OCI-LY1 (cell line): ENCODE results near the gene SNX24.

Experiments used
- H2AFZ ChIP-seq: fragments of 200-600 bp; sonication (generic), shearing (Covaris generic); 2 replicates; pipeline ENCODE4 v1.6.0; 2014; ENCODE audit warnings: antibody characterized with exemption, mild to moderate bottlenecking, low read length
- H3F3A ChIP-seq: fragments of 200-600 bp; sonication (generic), shearing (Covaris generic); 2 replicates; pipeline ENCODE4 v1.6.0; 2014; ENCODE audit warnings: mild to moderate bottlenecking, antibody characterized with exemption, low read length, moderate library complexity; ENCODE audit not compliant: insufficient read depth
- H3K27ac ChIP-seq: fragments of 200-600 bp; sonication (generic); 2 replicates; pipeline ENCODE4 v1.5.1; 2014; ENCODE audit warnings: low read length, mixed run types, mild to moderate bottlenecking, low read depth; ENCODE audit not compliant: poor library complexity, severe bottlenecking
- H3K27me3 ChIP-seq: fragments of 200-600 bp; sonication (generic); 2 replicates; pipeline ENCODE4 v1.6.0; 2014; ENCODE audit warnings: antibody characterized with exemption, mild to moderate bottlenecking, low read length, moderate library complexity; ENCODE audit not compliant: insufficient read depth
- H3K36me3 ChIP-seq: fragments of 200-600 bp; sonication (generic); 2 replicates; pipeline ENCODE4 v1.6.1; 2014; ENCODE audit warnings: mild to moderate bottlenecking, antibody characterized with exemption, low read length, moderate library complexity, mixed read lengths; ENCODE audit not compliant: insufficient read depth
- H3K4me1 ChIP-seq: fragments of 200-600 bp; sonication (generic); 2 replicates; pipeline ENCODE4 v1.5.1; 2014; ENCODE audit warnings: mild to moderate bottlenecking, low read length, moderate library complexity; ENCODE audit not compliant: insufficient read depth, severe bottlenecking
- H3K4me2 ChIP-seq: fragments of 200-600 bp; sonication (generic), shearing (Covaris generic); 2 replicates; pipeline ENCODE4 v1.6.1; 2014; ENCODE audit warnings: low read length
- H3K4me3 ChIP-seq: fragments of 200-600 bp; sonication (generic); 2 replicates; pipeline ENCODE4 v1.5.1; 2014; ENCODE audit warnings: low read length, low read depth, mild to moderate bottlenecking, mixed read lengths; ENCODE audit not compliant: poor library complexity, severe bottlenecking
- H3K79me2 ChIP-seq: fragments of 200-600 bp; shearing (Covaris generic); 2 replicates; pipeline ENCODE4 v1.6.1; 2016; ENCODE audit warnings: mixed run types, low read length, mixed read lengths; ENCODE audit not compliant: insufficient read depth
- H3K9ac ChIP-seq: fragments of 200-600 bp; sonication (generic), shearing (Covaris generic); 2 replicates; pipeline ENCODE4 v1.6.1; 2014; ENCODE audit warnings: mild to moderate bottlenecking, low read length, mixed read lengths
- H3K9me2 ChIP-seq: fragments of 200-600 bp; sonication (generic), shearing (Covaris generic); 2 replicates; pipeline ENCODE4 v1.6.1; 2014; ENCODE audit warnings: low read depth, mild to moderate bottlenecking, low read length, mixed read lengths
- H3K9me3 ChIP-seq: fragments of 200-600 bp; shearing (Covaris generic); 2 replicates; pipeline ENCODE4 v1.6.1; 2014; ENCODE audit warnings: low read length, mixed read lengths
- H4K20me1 ChIP-seq: fragments of 200-600 bp; sonication (generic), shearing (Covaris generic); 2 replicates; pipeline ENCODE4 v1.6.0; 2016; ENCODE audit warnings: mild to moderate bottlenecking, low read length; ENCODE audit not compliant: insufficient read depth
- EZH2 ChIP-seq: fragments of 200-600 bp; sonication (generic), shearing (Covaris generic); IDR thresholded peaks from 2 replicates; pipeline ENCODE4 v1.8.0; 2017; ENCODE audit warnings: borderline replicate concordance, mixed run types, mild to moderate bottlenecking, antibody characterized with exemption, low read length, moderate library complexity, mixed read lengths
- TF ChIP-seq, protein P1 (sequence below): fragments of 200-600 bp; sonication (generic), shearing (Covaris generic); IDR thresholded peaks from 2 replicates; pipeline ENCODE4 v1.5.1; 2017; ENCODE audit warnings: mild to moderate bottlenecking, antibody characterized with exemption, low read length, moderate library complexity, mixed read lengths

SNX24 gene

DNA sequence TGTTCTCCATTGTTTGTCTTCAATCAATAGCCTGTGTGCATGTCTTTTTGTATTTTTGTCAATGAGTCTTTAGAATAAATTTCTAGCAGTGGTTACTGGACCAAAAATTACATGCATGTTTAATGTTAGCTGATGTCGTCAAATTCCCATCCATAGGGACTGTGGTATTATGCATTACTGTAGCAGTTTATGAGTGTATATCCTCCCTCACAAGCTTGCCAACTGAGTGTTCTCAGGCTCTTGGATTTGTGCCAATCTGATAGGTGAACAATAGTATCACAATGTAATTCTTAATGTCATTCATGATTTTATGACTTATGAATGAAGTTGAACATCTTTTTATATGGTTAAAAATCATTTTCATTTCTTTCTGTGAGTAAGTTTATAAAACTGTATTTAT, 13.0 kb downstream of the SNX24 start:
- H3K4me1 ChIP-seq: no peaks in the 10 kb centered on the region
- no peaks in the 10 kb centered on the region for H3K9me3 ChIP-seq
- no peaks in the 10 kb centered on the region for H3F3A ChIP-seq
- H3K27me3 ChIP-seq: no peaks in the 10 kb centered on the region
- H3K27ac ChIP-seq: no peak overlapping the region
- no peaks in the 10 kb centered on the region for H3K79me2 ChIP-seq
- no peak overlapping the region for H3K4me3 ChIP-seq
- no peaks in the 10 kb centered on the region for H3K36me3 ChIP-seq
- no peaks in the 10 kb centered on the region for H3K9me2 ChIP-seq
- H2AFZ ChIP-seq: no peak overlapping the region
- no peak overlapping the region for H3K9ac ChIP-seq
- H3K4me2 ChIP-seq: no peak overlapping the region
- no peak for TF ChIP-seq EZH2
- TF ChIP-seq, protein P1, sequence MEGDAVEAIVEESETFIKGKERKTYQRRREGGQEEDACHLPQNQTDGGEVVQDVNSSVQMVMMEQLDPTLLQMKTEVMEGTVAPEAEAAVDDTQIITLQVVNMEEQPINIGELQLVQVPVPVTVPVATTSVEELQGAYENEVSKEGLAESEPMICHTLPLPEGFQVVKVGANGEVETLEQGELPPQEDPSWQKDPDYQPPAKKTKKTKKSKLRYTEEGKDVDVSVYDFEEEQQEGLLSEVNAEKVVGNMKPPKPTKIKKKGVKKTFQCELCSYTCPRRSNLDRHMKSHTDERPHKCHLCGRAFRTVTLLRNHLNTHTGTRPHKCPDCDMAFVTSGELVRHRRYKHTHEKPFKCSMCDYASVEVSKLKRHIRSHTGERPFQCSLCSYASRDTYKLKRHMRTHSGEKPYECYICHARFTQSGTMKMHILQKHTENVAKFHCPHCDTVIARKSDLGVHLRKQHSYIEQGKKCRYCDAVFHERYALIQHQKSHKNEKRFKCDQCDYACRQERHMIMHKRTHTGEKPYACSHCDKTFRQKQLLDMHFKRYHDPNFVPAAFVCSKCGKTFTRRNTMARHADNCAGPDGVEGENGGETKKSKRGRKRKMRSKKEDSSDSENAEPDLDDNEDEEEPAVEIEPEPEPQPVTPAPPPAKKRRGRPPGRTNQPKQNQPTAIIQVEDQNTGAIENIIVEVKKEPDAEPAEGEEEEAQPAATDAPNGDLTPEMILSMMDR: no peak
- no peaks in the 10 kb centered on the region for H4K20me1 ChIP-seq

DNA sequence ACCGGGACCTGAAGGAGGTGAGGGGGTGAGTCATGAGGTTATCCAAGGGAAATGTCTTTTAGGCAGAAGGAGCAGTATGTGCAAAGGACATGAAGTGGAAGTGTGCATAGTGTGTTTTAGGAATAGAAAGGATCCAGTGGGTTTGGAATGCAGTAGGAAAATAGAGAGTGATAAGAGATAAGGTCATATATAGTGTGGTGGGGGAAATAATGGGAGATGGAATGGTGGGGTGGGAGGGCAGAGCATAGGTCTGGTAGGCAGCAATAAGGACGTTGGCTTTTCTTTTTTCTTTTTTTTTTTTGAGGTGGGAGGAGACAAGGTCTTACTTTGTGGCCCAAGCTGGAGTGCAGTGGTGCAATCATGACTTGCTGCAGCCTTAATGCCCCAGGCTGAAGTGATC, 17.8 kb downstream of the SNX24 start:
- no peaks in the 10 kb centered on the region for H3K9me3 ChIP-seq
- H3K4me1 ChIP-seq: no peaks in the 10 kb centered on the region
- no peaks in the 10 kb centered on the region for H3F3A ChIP-seq
- no peak overlapping the region for H2AFZ ChIP-seq
- H3K9me2 ChIP-seq: no peaks in the 10 kb centered on the region
- H3K4me2 ChIP-seq: no peak overlapping the region
- H4K20me1 ChIP-seq: no peaks in the 10 kb centered on the region
- no peaks in the 10 kb centered on the region for H3K79me2 ChIP-seq
- H3K9ac ChIP-seq: no peak overlapping the region
- no peak overlapping the region for H3K27ac ChIP-seq
- H3K36me3 ChIP-seq: no peaks in the 10 kb centered on the region
- no peak overlapping the region for H3K4me3 ChIP-seq
- H3K27me3 ChIP-seq: no peaks in the 10 kb centered on the region
- no peak for TF ChIP-seq EZH2
- TF ChIP-seq, protein P1: no peak

DNA sequence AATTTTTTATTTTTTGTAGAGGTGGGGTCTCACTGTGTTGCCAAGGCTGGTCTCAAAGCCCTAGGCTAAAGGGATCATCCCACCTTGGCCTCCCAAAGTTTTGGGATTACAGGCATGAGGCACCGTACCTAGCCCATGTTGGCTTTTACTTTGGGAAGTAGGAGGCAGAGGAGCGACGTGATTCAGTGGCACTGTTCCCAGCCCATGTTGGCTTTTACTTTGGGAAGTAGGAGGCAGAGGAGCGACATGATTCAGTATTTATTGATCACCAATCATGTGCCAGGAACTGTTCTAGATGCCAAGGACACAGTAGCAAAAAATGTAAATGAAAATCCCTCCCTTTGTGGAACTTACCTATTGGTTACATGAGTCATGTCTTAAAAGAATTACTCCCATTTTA, 18.3 kb downstream of the SNX24 start:
- H3K4me2 ChIP-seq: no peak overlapping the region
- no peaks in the 10 kb centered on the region for H3K79me2 ChIP-seq
- H3F3A ChIP-seq: no peaks in the 10 kb centered on the region
- no peaks in the 10 kb centered on the region for H3K4me1 ChIP-seq
- no peaks in the 10 kb centered on the region for H3K27me3 ChIP-seq
- no peak for TF ChIP-seq EZH2
- TF ChIP-seq, protein P1: no peak
- no peak overlapping the region for H2AFZ ChIP-seq
- no peaks in the 10 kb centered on the region for H3K9me2 ChIP-seq
- H3K27ac ChIP-seq: no peak overlapping the region
- no peaks in the 10 kb centered on the region for H3K36me3 ChIP-seq
- no peaks in the 10 kb centered on the region for H4K20me1 ChIP-seq
- H3K4me3 ChIP-seq: no peak overlapping the region
- no peak overlapping the region for H3K9ac ChIP-seq
- H3K9me3 ChIP-seq: no peaks in the 10 kb centered on the region
